ENCODE measurements around the gene METTL24.

Gene METTL24

GRCh38 chr6:110394409-110394808 is 36.3 kb upstream of the METTL24 start:
- Histone ChIP-seq H3K23ac (ENCODE audit: low read length in 2 of 2) (no peak overlapping the region), H3K27ac (ENCODE audit: low read length, poor library complexity, severe bottlenecking) (no peak overlapping the region), H3K9me3 (ENCODE audit: control insufficient read depth, low read length) (no peaks in the 10 kb centered on the region), H3K36me3 (ENCODE audit: control insufficient read depth in 1 of 2, insufficient read depth in 2 of 2, low read depth in 1 of 2, low read length in 2 of 2) (no peaks in the 10 kb centered on the region), H3K4me2 (ENCODE audit: low read length, poor library complexity, severe bottlenecking) (no peak overlapping the region), H2AFZ (ENCODE audit: low read depth, low read length) (no peak overlapping the region), H3K18ac (ENCODE audit: low read depth in 1 of 2, low read length in 2 of 2) (no peak overlapping the region), H2BK12ac (ENCODE audit: low read length in 2 of 2) (no peak overlapping the region), H3K14ac (ENCODE audit: low read length in 2 of 2) (no peak overlapping the region), H4K8ac (ENCODE audit: low read length) (no peak overlapping the region), H3K4me1 (ENCODE audit: control insufficient read depth, insufficient read depth, low read depth, low read length) (no peaks in the 10 kb centered on the region), H3K27me3 (ENCODE audit: control insufficient read depth in 1 of 2, insufficient read depth in 1 of 2, low read length in 2 of 2) (peaks cover 0 to 3% of the 10 kb centered on the region in 2 experiments), H4K91ac (ENCODE audit: low read length) (no peak overlapping the region), H2BK5ac (ENCODE audit: low read depth, low read length, poor library complexity, severe bottlenecking) (no peak overlapping the region), H3K4ac (ENCODE audit: low read depth in 1 of 2, low read length in 2 of 2) (no peak overlapping the region), H3K4me3 (ENCODE audit: insufficient read depth in 1 of 2, low read depth in 1 of 2, low read length in 2 of 2) (no peak overlapping the region), H2BK15ac (ENCODE audit: low read depth, poor library complexity, severe bottlenecking) (no peak overlapping the region), H2AK5ac (ENCODE audit: low read length, severe bottlenecking) (no peak overlapping the region), H3K9ac (ENCODE audit: low read length) (no peak overlapping the region), H2BK120ac (ENCODE audit: low read depth, low read length) (no peak overlapping the region), H3K79me1 (replicated peaks; ENCODE audit: low read length, poor library complexity, severe bottlenecking) (no peaks in the 10 kb centered on the region)
- 96% methylated on average over 4 of the region's 4 CpGs for WGBS
- DNase-seq, result no peak

GRCh38 chr6:110392727-110393126 is 34.6 kb upstream of the METTL24 start:
- H2BK15ac ChIP-seq (ENCODE audit: low read depth, poor library complexity, severe bottlenecking), result no peak overlapping the region

DNA sequence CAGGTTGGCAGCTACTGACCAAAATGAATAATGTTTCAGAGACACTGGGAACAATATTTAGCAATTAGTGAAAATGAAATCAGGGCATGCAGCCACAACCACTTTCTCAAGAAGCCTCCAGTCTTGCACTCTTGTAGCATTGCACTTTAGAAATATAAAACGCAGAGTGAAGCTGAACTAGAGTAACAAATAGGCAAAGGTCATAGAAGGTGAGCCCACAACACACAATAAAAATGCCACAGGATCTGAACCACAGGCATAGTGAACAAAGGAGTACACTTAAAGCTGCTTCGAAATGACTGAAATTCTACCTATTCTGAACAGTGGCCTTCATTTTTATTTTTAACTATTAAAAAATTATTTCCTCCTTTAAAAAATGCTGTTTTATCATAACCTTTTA is 32.3 kb upstream of the METTL24 start:
- no peak overlapping the region for H2BK12ac ChIP-seq (ENCODE audit: low read length in 2 of 2)
- H3K4ac ChIP-seq (ENCODE audit: low read depth in 1 of 2, low read length in 2 of 2), result no peak overlapping the region
- no peaks in the 10 kb centered on the region for H3K36me3 ChIP-seq (ENCODE audit: control insufficient read depth in 1 of 2, insufficient read depth in 2 of 2, low read depth in 1 of 2, low read length in 2 of 2)
- no peak overlapping the region for H3K9ac ChIP-seq (ENCODE audit: low read length)
- H3K79me1 ChIP-seq (replicated peaks; ENCODE audit: low read length, poor library complexity, severe bottlenecking), result no peaks in the 10 kb centered on the region
- H4K8ac ChIP-seq (ENCODE audit: low read length), result no peak overlapping the region
- WGBS, result 50% methylated on average over 2 of the region's 2 CpGs
- no peaks in the 10 kb centered on the region for H3K4me1 ChIP-seq (ENCODE audit: control insufficient read depth, insufficient read depth, low read depth, low read length)
- H3K27ac ChIP-seq (ENCODE audit: low read length, poor library complexity, severe bottlenecking), result no peak overlapping the region
- H4K91ac ChIP-seq (ENCODE audit: low read length), result no peak overlapping the region
- H3K14ac ChIP-seq (ENCODE audit: low read length in 2 of 2), result no peak overlapping the region
- no peak overlapping the region for H3K23ac ChIP-seq (ENCODE audit: low read length in 2 of 2)
- H3K4me3 ChIP-seq (ENCODE audit: insufficient read depth in 1 of 2, low read depth in 1 of 2, low read length in 2 of 2), result no peak overlapping the region
- no peaks in the 10 kb centered on the region for H3K9me3 ChIP-seq (ENCODE audit: control insufficient read depth, low read length)
- no peak overlapping the region for H2BK15ac ChIP-seq (ENCODE audit: low read depth, poor library complexity, severe bottlenecking)
- H2AK5ac ChIP-seq (ENCODE audit: low read length, severe bottlenecking), result no peak overlapping the region
- H2AFZ ChIP-seq (ENCODE audit: low read depth, low read length), result no peak overlapping the region
- peaks cover 0 to 16% of the 10 kb centered on the region in 2 experiments for H3K27me3 ChIP-seq (ENCODE audit: control insufficient read depth in 1 of 2, insufficient read depth in 1 of 2, low read length in 2 of 2)
- DNase-seq, result no peak
- no peak overlapping the region for H3K18ac ChIP-seq (ENCODE audit: low read depth in 1 of 2, low read length in 2 of 2)
- no peak overlapping the region for H2BK5ac ChIP-seq (ENCODE audit: low read depth, low read length, poor library complexity, severe bottlenecking)
- H3K4me2 ChIP-seq (ENCODE audit: low read length, poor library complexity, severe bottlenecking), result no peak overlapping the region
- H2BK120ac ChIP-seq (ENCODE audit: low read depth, low read length), result no peak overlapping the region

More at GRCh38 chr6:110392727-110393126, 34.6 kb upstream of the METTL24 start:
- WGBS, result 72% methylated on average over 9 of the region's 9 CpGs
- no peaks in the 10 kb centered on the region for H3K36me3 ChIP-seq (ENCODE audit: control insufficient read depth in 1 of 2, insufficient read depth in 2 of 2, low read depth in 1 of 2, low read length in 2 of 2)
- H4K8ac ChIP-seq (ENCODE audit: low read length), result no peak overlapping the region
- no peak for DNase-seq
- H4K91ac ChIP-seq (ENCODE audit: low read length), result no peak overlapping the region
- no peak overlapping the region for H2AFZ ChIP-seq (ENCODE audit: low read depth, low read length)
- no peak overlapping the region for H2BK120ac ChIP-seq (ENCODE audit: low read depth, low read length)
- no peak overlapping the region for H2BK12ac ChIP-seq (ENCODE audit: low read length in 2 of 2)
- H3K9me3 ChIP-seq (ENCODE audit: control insufficient read depth, low read length), result no peaks in the 10 kb centered on the region
- no peak overlapping the region for H3K4me3 ChIP-seq (ENCODE audit: insufficient read depth in 1 of 2, low read depth in 1 of 2, low read length in 2 of 2)
- H3K27me3 ChIP-seq (ENCODE audit: control insufficient read depth in 1 of 2, insufficient read depth in 1 of 2, low read length in 2 of 2), result peaks cover 0 to 4% of the 10 kb centered on the region in 2 experiments
- no peak overlapping the region for H3K4me2 ChIP-seq (ENCODE audit: low read length, poor library complexity, severe bottlenecking)
- H2AK5ac ChIP-seq (ENCODE audit: low read length, severe bottlenecking), result no peak overlapping the region
- H3K79me1 ChIP-seq (replicated peaks; ENCODE audit: low read length, poor library complexity, severe bottlenecking), result no peaks in the 10 kb centered on the region
- no peak overlapping the region for H3K18ac ChIP-seq (ENCODE audit: low read depth in 1 of 2, low read length in 2 of 2)
- H3K14ac ChIP-seq (ENCODE audit: low read length in 2 of 2), result no peak overlapping the region
- no peaks in the 10 kb centered on the region for H3K4me1 ChIP-seq (ENCODE audit: control insufficient read depth, insufficient read depth, low read depth, low read length)
- no peak overlapping the region for H3K4ac ChIP-seq (ENCODE audit: low read depth in 1 of 2, low read length in 2 of 2)
- no peak overlapping the region for H2BK5ac ChIP-seq (ENCODE audit: low read depth, low read length, poor library complexity, severe bottlenecking)
- H3K9ac ChIP-seq (ENCODE audit: low read length), result no peak overlapping the region
- no peak overlapping the region for H3K23ac ChIP-seq (ENCODE audit: low read length in 2 of 2)
- H3K27ac ChIP-seq (ENCODE audit: low read length, poor library complexity, severe bottlenecking), result no peak overlapping the region

GRCh38 chr6:110389689-110390382 is 31.7 kb upstream of the METTL24 start:
- Histone ChIP-seq H3K9ac (ENCODE audit: low read length) (no peak overlapping the region), H3K27ac (ENCODE audit: low read length, poor library complexity, severe bottlenecking) (no peak overlapping the region), H3K4me3 (ENCODE audit: insufficient read depth in 1 of 2, low read depth in 1 of 2, low read length in 2 of 2) (no peak overlapping the region), H3K27me3 (ENCODE audit: control insufficient read depth in 1 of 2, insufficient read depth in 1 of 2, low read length in 2 of 2) (peaks cover 0 to 16% of the 10 kb centered on the region in 2 experiments), H4K91ac (ENCODE audit: low read length) (no peak overlapping the region), H3K9me3 (ENCODE audit: control insufficient read depth, low read length) (no peaks in the 10 kb centered on the region), H2BK12ac (ENCODE audit: low read length in 2 of 2) (no peak overlapping the region), H3K4me1 (ENCODE audit: control insufficient read depth, insufficient read depth, low read depth, low read length) (no peaks in the 10 kb centered on the region), H2AK5ac (ENCODE audit: low read length, severe bottlenecking) (no peak overlapping the region), H3K23ac (ENCODE audit: low read length in 2 of 2) (no peak overlapping the region), H3K4me2 (ENCODE audit: low read length, poor library complexity, severe bottlenecking) (no peak overlapping the region), H2BK5ac (ENCODE audit: low read depth, low read length, poor library complexity, severe bottlenecking) (no peak overlapping the region), H3K36me3 (ENCODE audit: control insufficient read depth in 1 of 2, insufficient read depth in 2 of 2, low read depth in 1 of 2, low read length in 2 of 2) (no peaks in the 10 kb centered on the region), H4K8ac (ENCODE audit: low read length) (no peak overlapping the region), H3K79me1 (replicated peaks; ENCODE audit: low read length, poor library complexity, severe bottlenecking) (no peaks in the 10 kb centered on the region), H2AFZ (ENCODE audit: low read depth, low read length) (no peak overlapping the region), H3K4ac (ENCODE audit: low read depth in 1 of 2, low read length in 2 of 2) (no peak overlapping the region), H2BK120ac (ENCODE audit: low read depth, low read length) (no peak overlapping the region), H3K14ac (ENCODE audit: low read length in 2 of 2) (no peak overlapping the region), H2BK15ac (ENCODE audit: low read depth, poor library complexity, severe bottlenecking) (no peak overlapping the region), H3K18ac (ENCODE audit: low read depth in 1 of 2, low read length in 2 of 2) (no peak overlapping the region)
- WGBS, result 76% methylated on average over 4 of the region's 4 CpGs
- DNase-seq, result no peak

Measured in mesenchymal stem cell (in vitro differentiated cells and primary cell).